Activated T-cell treated with anti-CD3 and anti-CD28 coated beads, Interleukin-2, amount 50 U/mL, for 72 hours (primary cell): ENCODE measurements around the gene TTLL7. TPM values are rescaled to one million over a fixed set of nuclear protein-coding genes. Genes with fewer than 3 reads are reported as not detected.

Experiments used
- ATAC-seq, 2 donors: fragments of 150-1000 bp; cut with Tn5 transposase; replicated peaks in 1 of 2; 2 replicates each; pipeline ENCODE4 v1.10.0; 2021; ENCODE audit warnings: moderate library complexity in 2 of 2, mild to moderate bottlenecking in 1 of 2
- DNase-seq, 2 donors: peaks; one replicate each; pipeline ENCODE4 v3.0.0; 2021 to 2022; ENCODE audit warnings: mixed read lengths in 1 of 2
- H3K27ac Mint-ChIP-seq: one replicate; pipeline ENCODE4 v1.8.0; 2022; ENCODE audit warnings: mild to moderate bottlenecking, moderate library complexity, mixed read lengths
- H3K27me3 Mint-ChIP-seq: one replicate; pipeline ENCODE4 v1.8.0; 2022; ENCODE audit warnings: low read depth, mixed read lengths
- H3K36me3 Mint-ChIP-seq, 2 donors: one replicate each; pipeline ENCODE4 v1.8.0; 2022; ENCODE audit warnings: mixed read lengths in 2 of 2, mild to moderate bottlenecking in 1 of 2; ENCODE audit not compliant: insufficient read depth in 2 of 2
- H3K4me1 Mint-ChIP-seq: one replicate; pipeline ENCODE4 v1.8.0; 2022; ENCODE audit warnings: low read depth, mixed read lengths
- H3K4me3 Mint-ChIP-seq, 2 donors: one replicate each; pipeline ENCODE4 v1.8.0; 2022; ENCODE audit warnings: mild to moderate bottlenecking in 2 of 2, mixed read lengths in 2 of 2, moderate library complexity in 2 of 2
- H3K9me3 Mint-ChIP-seq, 2 donors: one replicate each; pipeline ENCODE4 v1.8.0; 2022; ENCODE audit warnings: mixed read lengths in 2 of 2
- total RNA-seq, 2 donors: library from RNA; stranded (reverse); gene quantifications; one replicate each; pipeline ENCODE4 v1.2.3, GENCODE V29; 2022

Gene TTLL7
- total RNA-seq, 2 donors from 2014 or later, result 4.1 to 5.0 TPM

GRCh38 chr1:83978056-83978455 is 20.9 kb downstream of the TTLL7 start:
- no peak overlapping the region for H3K4me3 Mint-ChIP-seq
- DNase-seq, result no peak
- no peak overlapping the region for H3K27ac Mint-ChIP-seq
- H3K27me3 Mint-ChIP-seq, result no peaks in the 10 kb centered on the region
- no peaks in the 10 kb centered on the region for H3K9me3 Mint-ChIP-seq
- no peaks in the 10 kb centered on the region for H3K36me3 Mint-ChIP-seq
- H3K4me1 Mint-ChIP-seq, result no peaks in the 10 kb centered on the region
- no peak for ATAC-seq

DNA sequence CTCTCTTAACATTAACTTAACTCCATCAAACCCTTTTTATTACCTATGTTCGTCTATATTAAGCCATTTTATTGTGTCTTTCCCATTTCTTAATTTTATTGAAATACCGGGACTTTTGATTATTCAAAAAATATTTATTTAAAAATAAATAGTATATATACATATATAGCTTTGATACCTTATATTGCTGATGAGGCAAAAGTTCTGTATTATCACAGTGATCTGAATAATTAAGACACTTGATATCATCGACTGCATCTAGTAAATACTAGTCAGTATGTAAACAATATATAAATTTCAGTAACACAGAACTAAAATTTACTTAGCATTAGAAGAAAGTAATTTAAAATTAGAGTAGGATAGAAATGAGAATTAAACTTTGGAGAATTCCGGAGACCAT is 22.0 kb downstream of the TTLL7 start:
- H3K27me3 Mint-ChIP-seq, result no peaks in the 10 kb centered on the region
- H3K4me3 Mint-ChIP-seq, result no peak overlapping the region
- no peaks in the 10 kb centered on the region for H3K4me1 Mint-ChIP-seq
- no peak overlapping the region for H3K27ac Mint-ChIP-seq
- H3K9me3 Mint-ChIP-seq, result no peaks in the 10 kb centered on the region
- DNase-seq, result no peak
- H3K36me3 Mint-ChIP-seq, result no peaks in the 10 kb centered on the region
- no peak for ATAC-seq

DNA sequence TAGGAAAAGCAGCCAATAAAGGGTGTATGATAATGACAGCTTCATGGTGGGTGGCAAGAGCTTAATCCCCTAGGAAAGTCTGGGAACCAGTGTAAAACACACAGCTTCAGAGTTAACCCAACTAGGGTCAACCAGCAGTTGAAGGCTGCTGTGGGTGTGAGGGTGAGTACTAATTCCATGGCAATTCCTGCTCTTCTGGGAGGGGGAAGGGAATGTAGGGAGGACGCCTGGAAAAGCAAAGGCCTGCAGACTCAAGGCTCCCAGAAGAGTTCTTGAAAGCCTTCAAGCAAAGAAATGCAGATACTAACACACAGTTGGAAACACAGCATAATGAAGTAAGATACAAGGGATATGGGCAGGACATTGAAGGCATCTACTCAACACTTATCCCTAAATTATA is 28.1 kb downstream of the TTLL7 start:
- Mint-ChIP-seq H3K9me3 (no peaks in the 10 kb centered on the region), H3K4me3 (no peak overlapping the region), H3K27me3 (peaks cover 10% of the 10 kb centered on the region), H3K27ac (no peak overlapping the region), H3K36me3 (no peaks in the 10 kb centered on the region), H3K4me1 (no peaks in the 10 kb centered on the region)
- DNase-seq (no peak), ATAC-seq (no peak)

DNA sequence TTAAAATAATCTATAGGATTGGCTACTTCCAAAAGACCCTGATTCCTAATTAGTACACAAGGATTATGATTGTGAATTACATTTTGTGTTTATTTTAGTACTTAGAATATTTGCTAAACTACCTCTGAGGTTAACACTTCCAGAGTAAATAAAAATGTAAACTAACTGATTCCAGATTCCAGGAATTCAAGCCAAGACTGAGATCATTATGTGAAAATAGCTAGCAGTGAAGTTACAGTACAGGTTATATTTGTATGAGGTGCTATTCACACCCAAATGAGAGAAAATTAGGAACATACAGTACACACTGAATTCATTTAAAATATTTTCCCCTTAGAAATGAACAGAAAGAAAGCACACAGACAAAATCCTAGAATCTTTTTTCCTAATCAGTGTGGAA is 28.8 kb downstream of the TTLL7 start:
- H3K4me3 Mint-ChIP-seq, result no peak overlapping the region
- peaks cover 10% of the 10 kb centered on the region for H3K27me3 Mint-ChIP-seq
- H3K27ac Mint-ChIP-seq, result no peak overlapping the region
- H3K36me3 Mint-ChIP-seq, result no peaks in the 10 kb centered on the region
- H3K4me1 Mint-ChIP-seq, result no peaks in the 10 kb centered on the region
- ATAC-seq (no peak), DNase-seq (no peak)
- H3K9me3 Mint-ChIP-seq, result no peaks in the 10 kb centered on the region

GRCh38 chr1:83967336-83967735 is 31.6 kb downstream of the TTLL7 start:
- Mint-ChIP-seq H3K4me1 (no peaks in the 10 kb centered on the region), H3K27me3 (peaks cover 10% of the 10 kb centered on the region), H3K27ac (no peak overlapping the region), H3K4me3 (no peak overlapping the region), H3K36me3 (no peaks in the 10 kb centered on the region), H3K9me3 (no peaks in the 10 kb centered on the region)
- ATAC-seq, result no peak
- no peak for DNase-seq

DNA sequence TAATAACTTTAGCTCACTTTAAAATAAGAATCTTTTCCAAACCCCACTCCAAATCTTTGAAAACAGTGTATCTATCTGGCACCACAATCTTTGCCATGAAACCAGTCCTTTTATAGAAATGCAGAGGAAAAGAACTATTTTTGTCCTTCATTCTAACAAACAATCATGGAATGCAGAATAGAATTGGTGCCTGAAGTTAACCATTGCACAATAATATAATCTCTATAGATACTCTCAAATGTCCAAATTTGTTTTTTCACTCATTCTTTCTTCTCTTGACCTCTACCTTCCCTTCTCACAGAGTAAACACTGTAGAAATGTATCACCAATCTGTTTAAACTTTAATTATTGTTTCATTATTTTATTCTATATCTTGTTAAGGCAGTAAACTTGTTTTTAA is 34.8 kb downstream of the TTLL7 start:
- Mint-ChIP-seq H3K9me3 (no peaks in the 10 kb centered on the region), H3K36me3 (no peaks in the 10 kb centered on the region), H3K27ac (no peak overlapping the region), H3K4me3 (no peak overlapping the region), H3K27me3 (peaks cover 10% of the 10 kb centered on the region), H3K4me1 (no peaks in the 10 kb centered on the region)
- no peak for DNase-seq
- ATAC-seq, result no peak

DNA sequence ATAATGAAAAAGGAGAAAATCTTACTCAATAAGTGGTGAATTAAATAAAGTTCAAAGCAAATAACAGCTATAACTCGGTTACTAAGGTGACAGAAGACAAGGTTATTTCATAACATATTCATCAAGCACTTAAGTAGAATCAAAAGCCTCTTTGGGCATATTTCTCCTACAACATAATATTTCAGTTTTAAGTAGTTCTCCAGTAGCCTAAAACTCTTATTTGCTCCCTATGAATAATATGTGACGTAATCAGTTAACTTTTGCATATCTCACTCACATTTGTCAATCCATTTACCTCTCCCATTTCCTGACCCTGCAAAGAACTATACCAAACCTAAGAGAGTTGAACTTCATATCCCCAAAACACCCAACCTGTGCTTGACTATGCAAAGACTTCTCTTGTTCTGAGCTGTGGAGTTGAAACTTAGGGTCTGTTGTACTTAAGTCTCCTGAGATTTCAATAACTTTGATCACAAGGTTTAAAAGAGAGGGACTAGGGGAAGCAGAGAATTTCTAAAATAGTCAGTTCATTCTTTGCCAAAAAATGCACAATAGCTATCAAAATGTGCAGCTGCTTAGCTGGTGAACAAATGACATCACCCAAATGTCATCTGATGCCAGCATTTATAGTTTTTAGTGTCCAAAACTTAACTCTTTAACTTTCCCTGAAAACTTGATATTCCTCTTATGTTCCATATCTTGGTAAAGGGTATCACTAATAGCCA is 37.2 kb downstream of the TTLL7 start:
- no peak for ATAC-seq
- Mint-ChIP-seq H3K36me3 (no peaks in the 10 kb centered on the region), H3K27ac (no peak overlapping the region), H3K4me3 (no peak overlapping the region), H3K4me1 (no peaks in the 10 kb centered on the region), H3K27me3 (no peaks in the 10 kb centered on the region), H3K9me3 (no peaks in the 10 kb centered on the region)
- no peak for DNase-seq

DNA sequence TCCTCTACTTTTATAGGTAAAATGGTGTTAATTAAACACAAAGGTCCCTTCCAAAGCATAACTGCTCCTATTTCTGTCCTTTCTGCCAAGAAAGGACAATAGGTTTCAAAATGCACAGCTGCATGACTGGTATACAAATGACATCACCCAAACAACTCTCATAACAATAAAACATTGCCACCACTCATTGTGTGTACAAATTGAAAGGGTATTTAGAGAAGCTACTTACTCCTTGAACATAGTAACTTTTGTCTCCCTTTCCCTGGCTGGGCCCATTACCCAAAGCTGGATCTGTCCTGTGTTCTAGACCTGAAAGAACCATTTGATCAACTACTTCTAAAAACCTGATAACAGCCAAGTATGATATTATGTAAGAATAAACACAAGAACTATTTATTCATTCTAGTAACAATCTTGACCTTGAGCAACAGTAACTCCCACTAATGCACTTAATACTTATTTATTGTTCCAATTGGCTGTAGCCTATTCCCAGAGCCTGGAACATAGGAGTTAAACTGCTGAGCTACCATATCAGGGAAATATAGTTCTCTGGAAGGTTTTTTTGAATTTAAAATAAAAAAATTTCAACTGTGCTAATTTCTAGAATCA is 38.2 kb downstream of the TTLL7 start:
- Mint-ChIP-seq H3K4me1 (no peaks in the 10 kb centered on the region), H3K4me3 (no peak overlapping the region), H3K9me3 (no peaks in the 10 kb centered on the region), H3K36me3 (no peaks in the 10 kb centered on the region), H3K27ac (no peak overlapping the region), H3K27me3 (no peaks in the 10 kb centered on the region)
- DNase-seq (no peak), ATAC-seq (no peak)

- ATAC-seq (no peak), DNase-seq (no peak)
- H3K27ac Mint-ChIP-seq, result no peak overlapping the region
- H3K4me3 Mint-ChIP-seq, result no peak overlapping the region
- H3K36me3 Mint-ChIP-seq, result no peaks in the 10 kb centered on the region
- H3K27me3 Mint-ChIP-seq, result no peaks in the 10 kb centered on the region
- H3K4me1 Mint-ChIP-seq, result no peaks in the 10 kb centered on the region
- H3K9me3 Mint-ChIP-seq, result no peaks in the 10 kb centered on the region
Observed at GRCh38 chr1:83959824-83960498, 39.0 kb downstream of the TTLL7 start.

- DNase-seq, result no peak
- ATAC-seq, result no peak
- no peaks in the 10 kb centered on the region for H3K9me3 Mint-ChIP-seq
- no peak overlapping the region for H3K4me3 Mint-ChIP-seq
- H3K36me3 Mint-ChIP-seq, result no peaks in the 10 kb centered on the region
- no peak overlapping the region for H3K27ac Mint-ChIP-seq
- no peaks in the 10 kb centered on the region for H3K4me1 Mint-ChIP-seq
- H3K27me3 Mint-ChIP-seq, result no peaks in the 10 kb centered on the region
Observed at GRCh38 chr1:83958704-83959103, 40.2 kb downstream of the TTLL7 start.

- H3K27ac Mint-ChIP-seq, result no peak overlapping the region
- no peak overlapping the region for H3K4me3 Mint-ChIP-seq
- no peak for ATAC-seq
- no peaks in the 10 kb centered on the region for H3K36me3 Mint-ChIP-seq
- DNase-seq, result no peak
- no peaks in the 10 kb centered on the region for H3K9me3 Mint-ChIP-seq
- peaks cover 12% of the 10 kb centered on the region for H3K27me3 Mint-ChIP-seq
- H3K4me1 Mint-ChIP-seq, result no peaks in the 10 kb centered on the region
Observed at GRCh38 chr1:83954166-83954823, 44.6 kb downstream of the TTLL7 start.

- Mint-ChIP-seq H3K27me3 (peaks cover 12% of the 10 kb centered on the region), H3K4me1 (no peaks in the 10 kb centered on the region), H3K27ac (no peak overlapping the region), H3K9me3 (no peaks in the 10 kb centered on the region), H3K4me3 (no peak overlapping the region), H3K36me3 (no peaks in the 10 kb centered on the region)
- ATAC-seq (no peak), DNase-seq (no peak)
Observed at GRCh38 chr1:83950106-83950661, 48.7 kb downstream of the TTLL7 start.

DNA sequence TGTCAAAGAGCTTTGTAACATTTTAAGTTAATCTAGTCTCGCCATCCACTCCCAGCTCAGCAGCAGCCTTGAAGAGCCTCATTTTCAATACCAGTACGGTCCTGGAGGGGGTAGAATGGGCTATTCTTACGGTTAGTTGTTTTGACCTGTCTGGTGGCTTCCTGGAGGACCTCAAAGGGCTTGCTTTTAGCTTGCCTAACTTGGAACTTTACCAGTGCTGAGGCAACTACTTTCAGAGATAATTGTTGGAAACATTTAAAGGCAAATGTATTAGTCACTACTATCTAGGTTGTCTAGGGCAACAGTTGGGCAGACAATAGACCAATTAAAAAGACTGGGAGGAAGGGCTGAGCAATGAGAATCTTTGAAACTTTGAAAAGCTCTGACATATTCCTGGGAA is 56.0 kb downstream of the TTLL7 start:
- H3K27me3 Mint-ChIP-seq, result peaks cover 10% of the 10 kb centered on the region
- H3K9me3 Mint-ChIP-seq, result peaks cover 3% of the 10 kb centered on the region in 2 donors
- H3K4me3 Mint-ChIP-seq, result no peak overlapping the region
- peaks cover 4 to 5% of the 10 kb centered on the region in 2 donors for H3K36me3 Mint-ChIP-seq
- H3K4me1 Mint-ChIP-seq, result no peaks in the 10 kb centered on the region
- no peak overlapping the region for H3K27ac Mint-ChIP-seq
- DNase-seq, result no peak
- ATAC-seq, result no peak
